IMR-90 (cell line): ENCODE data around the gene PCSK5. TPM values are rescaled to one million over a fixed set of nuclear protein-coding genes. Genes with fewer than 3 reads are reported as not detected.

Source experiments
- ATAC-seq: fragments of 200-7000 bp; cut with Tn5 transposase; 2 replicates; pipeline ENCODE4 v1.9.1; 2020; ENCODE audit warnings: low read depth, mild to moderate bottlenecking, moderate library complexity
- BruUV-seq: library from RNA; stranded (reverse); fragments of 400-500 nt; replicated peaks from 2 replicates; lab custom pipeline; 2021; lab: Mats Ljungman, UMichigan
- CTCF ChIA-PET: fragments of 300-600 bp; formaldehyde crosslinking; extraction: SDS; loops from one replicate; lab custom pipeline; 2021; ENCODE audit warnings: antibody characterized with exemption; lab: Yijun Ruan, JAX
- POLR2A ChIA-PET: fragments of 300-600 bp; sonication (Branson Sonifier 250); formaldehyde crosslinking; loops from one replicate; lab custom pipeline; 2022; ENCODE audit warnings: antibody characterized with exemption; ENCODE audit not compliant: unreplicated experiment; lab: Charles Lee
- DNase-seq: peaks from one replicate; pipeline ENCODE4 v3.0.0; 2013
- H2AFZ ChIP-seq: replicated peaks from 2 replicates; pipeline ENCODE3; 2013; ENCODE audit warnings: low read length, mild to moderate bottlenecking; ENCODE audit not compliant: poor library complexity
- H2AK5ac ChIP-seq: 2 replicates; pipeline ENCODE4 v1.6.1; 2013; ENCODE audit warnings: low read depth, low read length, inconsistent platforms
- H2AK9ac ChIP-seq: replicated peaks from 2 replicates; pipeline ENCODE3; 2013; ENCODE audit warnings: mild to moderate bottlenecking, low read depth, low read length, moderate library complexity; ENCODE audit not compliant: poor library complexity
- H2BK120ac ChIP-seq: 2 replicates; pipeline ENCODE4 v1.6.1; 2013; ENCODE audit warnings: low read depth, low read length, inconsistent platforms
- H2BK15ac ChIP-seq: 3 replicates; pipeline ENCODE4 v1.6.1; 2013; ENCODE audit warnings: low read depth, low read length, inconsistent platforms
- H2BK20ac ChIP-seq: 2 replicates; pipeline ENCODE4 v1.6.1; 2013; ENCODE audit warnings: low read depth, mild to moderate bottlenecking, inconsistent platforms, low read length, moderate library complexity
- H2BK5ac ChIP-seq: 2 replicates; pipeline ENCODE4 v1.6.1; 2013; ENCODE audit warnings: mild to moderate bottlenecking, low read depth, low read length, inconsistent platforms; ENCODE audit not compliant: poor library complexity, severe bottlenecking
- H3K14ac ChIP-seq: replicated peaks from 2 replicates; pipeline ENCODE4 v1.6.1; 2013; ENCODE audit warnings: low read depth, low read length, inconsistent platforms
- H3K18ac ChIP-seq: 2 replicates; pipeline ENCODE4 v1.6.1; 2013; ENCODE audit warnings: low read depth, low read length, control low read depth
- H3K23ac ChIP-seq: 2 replicates; pipeline ENCODE4 v1.6.1; 2013; ENCODE audit warnings: low read depth, low read length, inconsistent platforms
- H3K27ac ChIP-seq: 2 replicates; pipeline ENCODE4 v1.5.1; 2013; ENCODE audit warnings: mild to moderate bottlenecking, control low read depth, low read length; ENCODE audit not compliant: insufficient read depth
- H3K27me3 ChIP-seq: 2 replicates; pipeline ENCODE4 v1.6.1; 2013; ENCODE audit warnings: low read length; ENCODE audit not compliant: control insufficient read depth, insufficient read depth
- H3K36me3 ChIP-seq: 2 replicates; pipeline ENCODE4 v1.6.1; 2013; ENCODE audit warnings: low read length, mixed read lengths; ENCODE audit not compliant: control insufficient read depth, insufficient read depth
- H3K4ac ChIP-seq: 2 replicates; pipeline ENCODE4 v1.6.1; 2013; ENCODE audit warnings: low read depth, low read length, inconsistent platforms
- H3K4me1 ChIP-seq: 2 replicates; pipeline ENCODE4 v1.6.1; 2013; ENCODE audit warnings: low read length, mixed read lengths; ENCODE audit not compliant: control insufficient read depth, insufficient read depth
- H3K4me2 ChIP-seq: 2 replicates; pipeline ENCODE4 v1.6.1; 2013; ENCODE audit warnings: low read depth, mild to moderate bottlenecking, control low read depth, low read length, moderate library complexity
- H3K4me3 ChIP-seq: 2 replicates; pipeline ENCODE4 v1.5.1; 2013; ENCODE audit warnings: low read depth, mild to moderate bottlenecking, control low read depth, low read length, moderate library complexity; ENCODE audit not compliant: insufficient read depth
- H3K56ac ChIP-seq: 2 replicates; pipeline ENCODE4 v1.6.1; 2013; ENCODE audit warnings: low read length, inconsistent platforms; ENCODE audit not compliant: insufficient read depth; ENCODE audit errors: extremely low read depth
- H3K79me1 ChIP-seq, 2 experiments: 2 replicates each; pipeline ENCODE4 v1.6.1; 2013; ENCODE audit warnings: low read length in 2 of 2, inconsistent platforms in 1 of 2, low read depth in 1 of 2
- H3K9ac ChIP-seq: 2 replicates; pipeline ENCODE4 v1.6.1; 2013; ENCODE audit warnings: low read depth, low read length, control low read depth
- H3K9me1 ChIP-seq: 2 replicates; pipeline ENCODE4 v1.6.1; 2013; ENCODE audit warnings: low read length, inconsistent platforms; ENCODE audit not compliant: insufficient read depth
- H3K9me3 ChIP-seq: 2 replicates; pipeline ENCODE4 v1.6.1; 2013; ENCODE audit warnings: low read length; ENCODE audit not compliant: control insufficient read depth, insufficient read depth
- H4K20me1 ChIP-seq: 2 replicates; pipeline ENCODE4 v1.6.1; 2013; ENCODE audit warnings: low read length, inconsistent platforms; ENCODE audit not compliant: insufficient read depth
- H4K5ac ChIP-seq: 2 replicates; pipeline ENCODE4 v1.6.1; 2013; ENCODE audit warnings: mild to moderate bottlenecking, low read depth, low read length, control low read depth
- H4K8ac ChIP-seq, 2 experiments: 2 replicates each; pipeline ENCODE4 v1.6.1; 2013; ENCODE audit warnings: low read depth in 2 of 2, low read length in 2 of 2, control low read depth in 1 of 2, inconsistent platforms in 1 of 2
- H4K91ac ChIP-seq: 2 replicates; pipeline ENCODE4 v1.6.1; 2013; ENCODE audit warnings: low read depth, low read length, inconsistent platforms; ENCODE audit not compliant: insufficient read depth
- CHD1 ChIP-seq: IDR thresholded peaks from 2 replicates; pipeline ENCODE4 v1.6.1; 2012; ENCODE audit warnings: low read depth, low read length, improper control_type of control experiment
- MXI1 ChIP-seq: IDR thresholded peaks from 2 replicates; pipeline ENCODE4 v1.6.1; 2012; ENCODE audit warnings: low read depth, mild to moderate bottlenecking, low read length, moderate library complexity, borderline replicate concordance
- WGBS, 2 experiments: methylation state at CpG; one replicate each; pipeline versions ENCODE4 v1.1.5 to v1.1.7; 2013; ENCODE audit warnings: missing lambda C conversion rate in 2 of 2; ENCODE audit not compliant: insufficient read length in 1 of 2; ENCODE audit errors: extremely low coverage in 2 of 2; 5-methylcytosine and 5-hydroxymethylcytosine counted together
- dilution Hi-C: fragments of 300-500 bp; cut with HindIII; formaldehyde crosslinking; loops from one replicate; pipeline ENCODE4 v1.14.3; 2018; ENCODE audit warnings: low sequenced_read_pairs; ENCODE audit not compliant: unreplicated experiment
- in situ Hi-C: fragments of 300-500 bp; cut with MboI; formaldehyde crosslinking; loops from 3 replicates; pipeline ENCODE4 v1.14.3; 2019; ENCODE audit warnings: low sequenced_read_pairs, inconsistent platforms, mixed read lengths
- intact Hi-C: fragments of 100-400 bp; cut with micrococcal nuclease; formaldehyde crosslinking; loops from 2 replicates; pipeline ENCODE4 v1.10.0; 2022
- polyA plus RNA-seq, 3 experiments: library from polyadenylated mRNA; depleted of rRNA; stranded (reverse); fragments of >200 nt; gene quantifications; 2 replicates each; pipeline ENCODE4 v1.2.3, GENCODE V29; 2012; ENCODE audit warnings: low replicate concordance in 1 of 3
- total RNA-seq: library from RNA; depleted of rRNA; stranded (reverse); fragments of >200 nt; gene quantifications from 2 replicates; pipeline ENCODE4 v1.2.3, GENCODE V29; 2012

The PCSK5 gene
- total and polyA plus RNA-seq, 2 of the 4 experiments (the other 2 are of a cell fraction), result 1.5 to 3.0 TPM

DNA sequence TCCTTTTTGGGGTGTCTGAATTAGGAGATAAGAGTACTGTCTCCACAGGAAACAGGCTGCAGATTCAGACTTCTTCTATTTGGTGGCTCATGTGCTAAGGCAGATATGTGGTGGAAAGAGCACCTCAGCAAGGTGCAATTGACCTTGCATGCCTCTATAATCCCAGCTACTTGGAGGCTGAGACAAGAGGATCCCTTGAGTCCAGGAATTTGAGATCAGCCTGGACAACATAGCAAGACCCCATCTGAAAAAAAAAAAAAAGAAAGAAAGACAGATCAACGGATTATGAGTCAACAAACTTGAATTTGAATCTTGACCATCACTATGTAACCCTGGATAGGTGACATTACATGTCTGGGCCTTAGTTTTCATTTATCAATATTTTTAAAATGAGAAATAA lies 459.4 kb downstream of the PCSK5 start:
- H3K4me3 ChIP-seq, result no peak overlapping the region
- no peaks in the 10 kb centered on the region for H3K36me3 ChIP-seq
- H3K14ac ChIP-seq, result no peak overlapping the region
- no peak overlapping the region for H2BK5ac ChIP-seq
- no peak overlapping the region for H3K4me2 ChIP-seq
- no peaks in the 10 kb centered on the region; the same call in 1 of the 2 replicates for H3K9me3 ChIP-seq
- no peak overlapping the region for H4K5ac ChIP-seq
- no peak overlapping the region for H3K23ac ChIP-seq
- H3K27ac ChIP-seq, result no peak overlapping the region
- no peak overlapping the region for H2AK9ac ChIP-seq
- no peak for DNase-seq
- in situ Hi-C loops (no loop called here), dilution Hi-C loops (no loop called here), intact Hi-C loops (no loop called here)
- ChIA-PET POLR2A (no interaction called here), CTCF (no interaction called here)
- H2BK20ac ChIP-seq, result no peak overlapping the region
- ATAC-seq, result no peak
- H3K56ac ChIP-seq, result no peak overlapping the region
- no peak overlapping the region for H2BK120ac ChIP-seq
- no peak overlapping the region for H3K9ac ChIP-seq
- no peaks in the 10 kb centered on the region for H3K4me1 ChIP-seq
- BruUV-seq, result no TSS peak
- H2AFZ ChIP-seq, result no peak overlapping the region
- no peak overlapping the region for H4K8ac ChIP-seq
- H3K18ac ChIP-seq, result no peak overlapping the region
- H4K91ac ChIP-seq, result no peak overlapping the region
- H4K20me1 ChIP-seq, result no peaks in the 10 kb centered on the region
- WGBS, 2 experiments, result no CpG with 5 or more reads among the region's 1 CpG
- no peaks in the 10 kb centered on the region for H3K79me1 ChIP-seq
- H2BK15ac ChIP-seq, result no peak overlapping the region
- H3K27me3 ChIP-seq, result peaks cover 10% of the 10 kb centered on the region
- H3K9me1 ChIP-seq, result peaks cover 2% of the 10 kb centered on the region; the same call in 1 of the 2 replicates
- TF ChIP-seq MXI1, result no peak
- TF ChIP-seq CHD1, result no peak
- H3K4ac ChIP-seq, result no peak overlapping the region
- no peak overlapping the region for H2AK5ac ChIP-seq
